ENCODE results near the gene KRT20. TPM values are rescaled to one million over a fixed set of nuclear protein-coding genes. Genes with fewer than 3 reads are reported as not detected.

The KRT20 gene
- total RNA-seq, 4 donors from 2014 or later, result not detected

DNA sequence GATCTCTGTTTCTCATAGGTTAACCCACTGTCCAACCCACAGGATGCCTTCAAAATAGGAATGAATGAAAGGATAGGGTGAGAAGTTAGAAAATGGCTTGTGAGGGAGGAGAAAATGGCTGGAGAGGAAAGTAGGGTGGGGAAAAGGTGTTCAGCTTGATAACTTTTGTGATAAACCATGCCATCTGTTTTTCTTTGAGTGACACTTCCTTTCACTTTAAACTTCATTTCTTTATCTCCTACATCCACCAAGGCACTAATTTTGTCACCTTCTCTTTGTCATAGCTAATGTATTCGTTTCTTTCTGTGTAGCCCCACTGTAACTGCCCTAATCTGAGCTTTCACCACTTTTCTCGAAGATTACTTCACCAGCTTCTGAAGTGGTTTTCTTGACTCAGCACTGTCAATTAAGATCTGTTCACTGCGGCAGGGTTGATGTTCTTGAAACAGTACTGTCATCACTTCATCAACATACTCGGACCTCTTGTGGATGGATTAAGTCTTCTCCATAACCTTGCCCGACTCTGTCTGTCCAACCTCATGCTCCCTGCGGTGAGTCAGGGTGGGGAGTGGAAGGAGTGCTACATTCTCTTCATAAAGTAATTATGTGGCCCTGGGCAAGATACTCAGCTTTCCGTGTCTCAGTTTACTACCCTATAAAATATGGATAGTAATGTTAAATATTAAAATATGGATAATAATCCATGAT, 57.1 kb downstream of the KRT20 start:
- 67 to 68% methylated on average over 7 of the region's 7 CpGs for WGBS, 2 donors
- H3K4me3 ChIP-seq, result no peak overlapping the region
- no peaks in the 10 kb centered on the region for H3K36me3 ChIP-seq
- TF ChIP-seq, protein P1, sequence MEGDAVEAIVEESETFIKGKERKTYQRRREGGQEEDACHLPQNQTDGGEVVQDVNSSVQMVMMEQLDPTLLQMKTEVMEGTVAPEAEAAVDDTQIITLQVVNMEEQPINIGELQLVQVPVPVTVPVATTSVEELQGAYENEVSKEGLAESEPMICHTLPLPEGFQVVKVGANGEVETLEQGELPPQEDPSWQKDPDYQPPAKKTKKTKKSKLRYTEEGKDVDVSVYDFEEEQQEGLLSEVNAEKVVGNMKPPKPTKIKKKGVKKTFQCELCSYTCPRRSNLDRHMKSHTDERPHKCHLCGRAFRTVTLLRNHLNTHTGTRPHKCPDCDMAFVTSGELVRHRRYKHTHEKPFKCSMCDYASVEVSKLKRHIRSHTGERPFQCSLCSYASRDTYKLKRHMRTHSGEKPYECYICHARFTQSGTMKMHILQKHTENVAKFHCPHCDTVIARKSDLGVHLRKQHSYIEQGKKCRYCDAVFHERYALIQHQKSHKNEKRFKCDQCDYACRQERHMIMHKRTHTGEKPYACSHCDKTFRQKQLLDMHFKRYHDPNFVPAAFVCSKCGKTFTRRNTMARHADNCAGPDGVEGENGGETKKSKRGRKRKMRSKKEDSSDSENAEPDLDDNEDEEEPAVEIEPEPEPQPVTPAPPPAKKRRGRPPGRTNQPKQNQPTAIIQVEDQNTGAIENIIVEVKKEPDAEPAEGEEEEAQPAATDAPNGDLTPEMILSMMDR (IDR thresholded peaks at IDR 0.05), result no peak
- peak in 1 of 2 donors; percentile 47 for TF ChIP-seq EP300 (IDR thresholded peaks at IDR 0.05)
- no peak for TF ChIP-seq POLR2A (IDR thresholded peaks at IDR 0.05)
- no peaks in the 10 kb centered on the region for H3K9me3 ChIP-seq
- H3K27ac ChIP-seq, result peak overlapping the region; percentile 44 to 84 (median 82)
- peak in 1 of 2 donors; percentile 49 for DNase-seq (ENCODE audit: low spot score in 2 of 2)
- peaks cover 0 to 21% (median 0%) of the 10 kb centered on the region in 4 donors for H3K4me1 ChIP-seq
- H3K27me3 ChIP-seq, result no peaks in the 10 kb centered on the region

Other genes starting within 250 kb of the KRT20 start
- gene SMARCE1, start 237.4 kb downstream of the KRT20 start, total RNA-seq, result 100 to 1,000 TPM in 1 of 4 donors, 10 to 100 TPM in 3; 67.2 to 113 (median 95.1) TPM
- 10 to 100 TPM in 1 of 4 donors, 1 to 10 TPM in 3; 2.7 to 17.9 (median 7.6) TPM for gene KRT222, start 220.1 kb downstream of the KRT20 start, total RNA-seq
- under 1 TPM in 1 of 4 donors, not detected in 3; 0.20 TPM for gene KRT24, start 181.5 kb downstream of the KRT20 start, total RNA-seq
- under 1 TPM in 3 of 4 donors, not detected in 1; 0.22 to 0.84 (median 0.39) TPM for gene KRT25, start 129.9 kb downstream of the KRT20 start, total RNA-seq
- gene KRT26, start 113.0 kb downstream of the KRT20 start, total RNA-seq, result not detected
- not detected for gene KRT27, start 102.7 kb downstream of the KRT20 start, total RNA-seq
- gene KRT28, start 85.3 kb downstream of the KRT20 start, total RNA-seq, result not detected
- 10 to 100 TPM in 3 of 4 donors, 1 to 10 TPM in 1; 8.0 to 13.4 (median 11.3) TPM for gene KRT10, start 62.6 kb downstream of the KRT20 start, total RNA-seq
- gene KRT12, start 18.0 kb downstream of the KRT20 start, total RNA-seq, result not detected
- not detected for gene KRT23, start 52.4 kb upstream of the KRT20 start, total RNA-seq
- not detected for gene KRT39, start 81.7 kb upstream of the KRT20 start, total RNA-seq
- not detected for gene KRT40, start 99.1 kb upstream of the KRT20 start, total RNA-seq
- not detected for gene KRTAP3-3, start 108.9 kb upstream of the KRT20 start, total RNA-seq
- gene KRTAP3-2, start 114.7 kb upstream of the KRT20 start, total RNA-seq, result not detected
- not detected for gene KRTAP3-1, start 123.9 kb upstream of the KRT20 start, total RNA-seq
- under 1 TPM in 1 of 4 donors, not detected in 3; 0.60 TPM for gene KRTAP1-5, start 142.0 kb upstream of the KRT20 start, total RNA-seq
- gene KRTAP1-4, start 145.0 kb upstream of the KRT20 start, total RNA-seq, result not detected
- gene KRTAP1-3, start 149.6 kb upstream of the KRT20 start, total RNA-seq, result not detected
- gene KRTAP1-1, start 156.2 kb upstream of the KRT20 start, total RNA-seq, result not detected
- not detected for gene KRTAP2-1, start 162.1 kb upstream of the KRT20 start, total RNA-seq
- gene KRTAP2-2, start 170.0 kb upstream of the KRT20 start, total RNA-seq, result not detected
- not detected for gene KRTAP2-3, start 174.9 kb upstream of the KRT20 start, total RNA-seq
- gene KRTAP2-4, start 180.6 kb upstream of the KRT20 start, total RNA-seq, result not detected
- not detected for gene KRTAP4-7, start 198.9 kb upstream of the KRT20 start, total RNA-seq
- gene KRTAP4-8, start 212.9 kb upstream of the KRT20 start, total RNA-seq, result not detected
- not detected for gene KRTAP4-16, start 217.0 kb upstream of the KRT20 start, total RNA-seq
- not detected for gene KRTAP4-9, start 220.1 kb upstream of the KRT20 start, total RNA-seq
- not detected for gene KRTAP4-11, start 233.1 kb upstream of the KRT20 start, total RNA-seq
- not detected for gene KRTAP4-12, start 238.9 kb upstream of the KRT20 start, total RNA-seq